Measurements from ENCODE around the gene CYP27B1. TPM values are rescaled to one million over a fixed set of nuclear protein-coding genes. Genes with fewer than 3 reads are reported as not detected.

Gene CYP27B1
- total and polyA plus RNA-seq, 10 of the 15 experiments (the other 5 are each of a cell fraction or from before 2014, with no cell fraction given): 0.10 to 2.7 (median 1.1) TPM

DNA sequence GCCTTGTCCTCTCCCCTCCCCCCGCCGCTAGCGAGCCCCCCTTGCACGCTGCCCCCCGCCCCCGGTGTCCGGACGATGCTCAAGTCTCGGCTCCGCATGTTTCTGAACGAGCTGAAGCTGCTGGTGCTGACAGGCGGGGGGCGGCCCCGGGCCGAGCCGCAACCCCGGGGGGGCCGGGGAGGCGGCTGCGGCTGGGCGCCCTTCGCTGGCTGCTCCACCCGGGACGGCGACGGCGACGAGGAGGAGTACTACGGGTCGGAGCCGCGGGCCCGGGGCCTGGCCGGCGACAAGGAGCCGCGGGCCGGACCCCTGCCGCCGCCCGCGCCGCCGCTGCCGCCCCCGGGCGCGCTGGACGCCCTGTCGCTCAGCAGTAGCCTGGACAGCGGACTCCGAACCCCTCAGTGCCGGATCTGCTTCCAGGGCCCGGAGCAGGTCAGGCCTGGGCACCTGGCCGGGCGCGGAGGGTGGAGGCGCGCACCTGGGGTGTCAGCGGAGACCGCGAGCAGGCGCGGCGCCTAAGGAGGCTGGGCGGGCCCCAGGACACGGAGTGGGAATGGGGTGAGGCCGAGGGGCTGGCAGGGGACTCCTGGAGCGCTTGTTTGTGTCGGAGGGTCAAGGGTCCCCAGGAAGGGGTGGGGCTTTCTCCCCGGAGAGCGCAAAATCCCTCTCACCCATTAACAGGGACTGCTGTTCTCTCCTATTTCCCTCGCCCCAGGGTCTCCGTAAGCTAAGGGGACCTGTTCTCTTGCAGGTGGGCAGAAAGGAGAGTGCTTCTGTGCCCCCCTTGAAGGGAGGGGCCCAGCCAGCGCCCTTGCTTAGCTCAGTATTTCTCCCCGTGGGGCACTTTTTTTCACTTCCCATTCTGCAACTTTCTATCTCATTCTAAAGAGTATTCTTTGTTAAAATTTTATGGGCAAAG, 11.2 kb downstream of the CYP27B1 start:
- H3K36me3 ChIP-seq (ENCODE audit: control insufficient read depth in 2 of 2, insufficient read depth in 2 of 2, low read length in 1 of 2): peaks cover 0 to 4% of the 10 kb centered on the region in 2 experiments; a peak in 2 of 4 replicates
- no peak for TF ChIP-seq MTA3 (IDR thresholded peaks at IDR 0.05; ENCODE audit: borderline replicate concordance, low read length)
- peak; percentile 58; the same call in 1 of the 2 replicates for TF ChIP-seq LARP7 (IDR thresholded peaks at IDR 0.05)
- no peak for TF ChIP-seq BMI1 (IDR thresholded peaks at IDR 0.05; ENCODE audit: borderline replicate concordance)
- TF ChIP-seq HCFC1 (IDR thresholded peaks at IDR 0.05; ENCODE audit: low read length): no peak
- no peak for TF ChIP-seq RCOR1 (conservative IDR thresholded peaks at IDR 0.05; ENCODE audit: low read depth, low read length)
- no peak for TF ChIP-seq FOXK2 (IDR thresholded peaks at IDR 0.05)
- TF ChIP-seq FOXM1 (IDR thresholded peaks at IDR 0.05; ENCODE audit: low read depth, low read length): no peak
- TF ChIP-seq, protein P1, sequence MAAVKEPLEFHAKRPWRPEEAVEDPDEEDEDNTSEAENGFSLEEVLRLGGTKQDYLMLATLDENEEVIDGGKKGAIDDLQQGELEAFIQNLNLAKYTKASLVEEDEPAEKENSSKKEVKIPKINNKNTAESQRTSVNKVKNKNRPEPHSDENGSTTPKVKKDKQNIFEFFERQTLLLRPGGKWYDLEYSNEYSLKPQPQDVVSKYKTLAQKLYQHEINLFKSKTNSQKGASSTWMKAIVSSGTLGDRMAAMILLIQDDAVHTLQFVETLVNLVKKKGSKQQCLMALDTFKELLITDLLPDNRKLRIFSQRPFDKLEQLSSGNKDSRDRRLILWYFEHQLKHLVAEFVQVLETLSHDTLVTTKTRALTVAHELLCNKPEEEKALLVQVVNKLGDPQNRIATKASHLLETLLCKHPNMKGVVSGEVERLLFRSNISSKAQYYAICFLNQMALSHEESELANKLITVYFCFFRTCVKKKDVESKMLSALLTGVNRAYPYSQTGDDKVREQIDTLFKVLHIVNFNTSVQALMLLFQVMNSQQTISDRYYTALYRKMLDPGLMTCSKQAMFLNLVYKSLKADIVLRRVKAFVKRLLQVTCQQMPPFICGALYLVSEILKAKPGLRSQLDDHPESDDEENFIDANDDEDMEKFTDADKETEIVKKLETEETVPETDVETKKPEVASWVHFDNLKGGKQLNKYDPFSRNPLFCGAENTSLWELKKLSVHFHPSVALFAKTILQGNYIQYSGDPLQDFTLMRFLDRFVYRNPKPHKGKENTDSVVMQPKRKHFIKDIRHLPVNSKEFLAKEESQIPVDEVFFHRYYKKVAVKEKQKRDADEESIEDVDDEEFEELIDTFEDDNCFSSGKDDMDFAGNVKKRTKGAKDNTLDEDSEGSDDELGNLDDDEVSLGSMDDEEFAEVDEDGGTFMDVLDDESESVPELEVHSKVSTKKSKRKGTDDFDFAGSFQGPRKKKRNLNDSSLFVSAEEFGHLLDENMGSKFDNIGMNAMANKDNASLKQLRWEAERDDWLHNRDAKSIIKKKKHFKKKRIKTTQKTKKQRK (IDR thresholded peaks at IDR 0.05; ENCODE audit: low read depth, low read length): no peak
- TF ChIP-seq, protein P2, sequence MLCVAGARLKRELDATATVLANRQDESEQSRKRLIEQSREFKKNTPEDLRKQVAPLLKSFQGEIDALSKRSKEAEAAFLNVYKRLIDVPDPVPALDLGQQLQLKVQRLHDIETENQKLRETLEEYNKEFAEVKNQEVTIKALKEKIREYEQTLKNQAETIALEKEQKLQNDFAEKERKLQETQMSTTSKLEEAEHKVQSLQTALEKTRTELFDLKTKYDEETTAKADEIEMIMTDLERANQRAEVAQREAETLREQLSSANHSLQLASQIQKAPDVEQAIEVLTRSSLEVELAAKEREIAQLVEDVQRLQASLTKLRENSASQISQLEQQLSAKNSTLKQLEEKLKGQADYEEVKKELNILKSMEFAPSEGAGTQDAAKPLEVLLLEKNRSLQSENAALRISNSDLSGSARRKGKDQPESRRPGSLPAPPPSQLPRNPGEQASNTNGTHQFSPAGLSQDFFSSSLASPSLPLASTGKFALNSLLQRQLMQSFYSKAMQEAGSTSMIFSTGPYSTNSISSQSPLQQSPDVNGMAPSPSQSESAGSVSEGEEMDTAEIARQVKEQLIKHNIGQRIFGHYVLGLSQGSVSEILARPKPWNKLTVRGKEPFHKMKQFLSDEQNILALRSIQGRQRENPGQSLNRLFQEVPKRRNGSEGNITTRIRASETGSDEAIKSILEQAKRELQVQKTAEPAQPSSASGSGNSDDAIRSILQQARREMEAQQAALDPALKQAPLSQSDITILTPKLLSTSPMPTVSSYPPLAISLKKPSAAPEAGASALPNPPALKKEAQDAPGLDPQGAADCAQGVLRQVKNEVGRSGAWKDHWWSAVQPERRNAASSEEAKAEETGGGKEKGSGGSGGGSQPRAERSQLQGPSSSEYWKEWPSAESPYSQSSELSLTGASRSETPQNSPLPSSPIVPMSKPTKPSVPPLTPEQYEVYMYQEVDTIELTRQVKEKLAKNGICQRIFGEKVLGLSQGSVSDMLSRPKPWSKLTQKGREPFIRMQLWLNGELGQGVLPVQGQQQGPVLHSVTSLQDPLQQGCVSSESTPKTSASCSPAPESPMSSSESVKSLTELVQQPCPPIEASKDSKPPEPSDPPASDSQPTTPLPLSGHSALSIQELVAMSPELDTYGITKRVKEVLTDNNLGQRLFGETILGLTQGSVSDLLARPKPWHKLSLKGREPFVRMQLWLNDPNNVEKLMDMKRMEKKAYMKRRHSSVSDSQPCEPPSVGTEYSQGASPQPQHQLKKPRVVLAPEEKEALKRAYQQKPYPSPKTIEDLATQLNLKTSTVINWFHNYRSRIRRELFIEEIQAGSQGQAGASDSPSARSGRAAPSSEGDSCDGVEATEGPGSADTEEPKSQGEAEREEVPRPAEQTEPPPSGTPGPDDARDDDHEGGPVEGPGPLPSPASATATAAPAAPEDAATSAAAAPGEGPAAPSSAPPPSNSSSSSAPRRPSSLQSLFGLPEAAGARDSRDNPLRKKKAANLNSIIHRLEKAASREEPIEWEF (IDR thresholded peaks at IDR 0.05; ENCODE audit: insufficient replicate concordance, low read depth, low read length): no peak
- TF ChIP-seq, protein P3, sequence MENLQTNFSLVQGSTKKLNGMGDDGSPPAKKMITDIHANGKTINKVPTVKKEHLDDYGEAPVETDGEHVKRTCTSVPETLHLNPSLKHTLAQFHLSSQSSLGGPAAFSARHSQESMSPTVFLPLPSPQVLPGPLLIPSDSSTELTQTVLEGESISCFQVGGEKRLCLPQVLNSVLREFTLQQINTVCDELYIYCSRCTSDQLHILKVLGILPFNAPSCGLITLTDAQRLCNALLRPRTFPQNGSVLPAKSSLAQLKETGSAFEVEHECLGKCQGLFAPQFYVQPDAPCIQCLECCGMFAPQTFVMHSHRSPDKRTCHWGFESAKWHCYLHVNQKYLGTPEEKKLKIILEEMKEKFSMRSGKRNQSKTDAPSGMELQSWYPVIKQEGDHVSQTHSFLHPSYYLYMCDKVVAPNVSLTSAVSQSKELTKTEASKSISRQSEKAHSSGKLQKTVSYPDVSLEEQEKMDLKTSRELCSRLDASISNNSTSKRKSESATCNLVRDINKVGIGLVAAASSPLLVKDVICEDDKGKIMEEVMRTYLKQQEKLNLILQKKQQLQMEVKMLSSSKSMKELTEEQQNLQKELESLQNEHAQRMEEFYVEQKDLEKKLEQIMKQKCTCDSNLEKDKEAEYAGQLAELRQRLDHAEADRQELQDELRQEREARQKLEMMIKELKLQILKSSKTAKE (IDR thresholded peaks at IDR 0.05; ENCODE audit: low read depth, poor library complexity, severe bottlenecking): no peak

More for the DNA sequence above, 11.2 kb downstream of the CYP27B1 start:
- ChIA-PET RAD21 (ENCODE audit: unreplicated experiment) (interaction anchor here (0.6 to 2.0 kb wide), 7 partner anchors 11 to 186 kb away, joined by 3 to 13 read pairs (median 6); partner anchors contain the start of genes ATP23, EEF1AKMT3, METTL1 and TSPAN31), SMC1A (ENCODE audit: uncharacterized antibody, unreplicated experiment) (interaction anchor here (1.0 to 1.9 kb wide), 11 partner anchors 11 to 150 kb away, joined by 3 to 14 read pairs (median 4); partner anchors contain the start of genes CYP27B1, EEF1AKMT3, METTL1 and TSFM), POLR2A (interaction anchor here (1.0 to 2.5 kb wide), 7 partner anchors 8 to 28 kb away, joined by 3 to 19 read pairs (median 5); partner anchors contain the start of genes EEF1AKMT3, METTL1 and TSPAN31), CTCF (interaction anchor here (0.6 to 4.7 kb wide), 29 partner anchors 7 to 477 kb away, joined by 3 to 62 read pairs (median 5); partner anchors contain the start of genes CYP27B1, EEF1AKMT3, METTL1 and TSFM)
- in situ Hi-C loops (cut with MboI): no loop called here
- 4% methylated on average over 35 of the region's 76 CpGs for WGBS (ENCODE audit: insufficient coverage, insufficient replicate concordance, low lambda C conversion rate, missing lambda C conversion rate)
- Histone ChIP-seq H4K20me1 (ENCODE audit: control insufficient read depth, insufficient read depth) (no peaks in the 10 kb centered on the region; the same call in 1 of the 2 replicates), H3K9ac (ENCODE audit: control insufficient read depth, insufficient read depth, low read length) (peak overlapping the region; percentile 60), H3K4me3 (peak overlapping the region; percentile 85), H3K27me3 (replicated peaks in 1 of 2; ENCODE audit: control insufficient read depth in 2 of 2, insufficient read depth in 2 of 2, low read length in 1 of 2) (no peaks in the 10 kb centered on the region), H2AFZ (ENCODE audit: control insufficient read depth, low read depth, low read length) (peak overlapping the region; percentile 6; the same call in 1 of the 2 replicates), H3K4me2 (ENCODE audit: control insufficient read depth, insufficient read depth) (peak overlapping the region; percentile 58), H3K4me1 (ENCODE audit: control insufficient read depth, insufficient read depth, low read length) (peaks cover 26% of the 10 kb centered on the region), H3K27ac (ENCODE audit: control insufficient read depth, insufficient read depth) (peak overlapping the region; percentile 43; the same call in 1 of the 2 replicates), H3K9me3 (replicated peaks; ENCODE audit: control insufficient read depth, insufficient read depth, low read length) (no peaks in the 10 kb centered on the region; the same call in 2 of the 3 replicates), H3K79me2 (ENCODE audit: control insufficient read depth, insufficient read depth, low read length) (peaks cover 15% of the 10 kb centered on the region)
- BruUV-seq (replicated peaks): no TSS peak
- no peak for FAIRE-seq
- ATAC-seq: no peak
- intact Hi-C loops (cut with micrococcal nuclease; ENCODE audit: unreplicated experiment): loop anchor here (1.0 to 10.0 kb wide), 4 partner anchors 17 to 281 kb away; partner anchors contain the start of genes ARHGAP9, EEF1AKMT3 and METTL1
- DNase-seq (ENCODE audit: low read depth, low spot score): no peak

Measured in GM12878 (cell line).